CD4-positive, alpha-beta T cell treated with Interleukin-15 for 4 hours (primary cell): Measurements from ENCODE around the gene CCNYL1.

Source experiments
- DNase-seq: peaks from one replicate; pipeline ENCODE4 v3.0.0-alpha.2; 2020; ENCODE audit warnings: low spot score

The CCNYL1 gene

DNA sequence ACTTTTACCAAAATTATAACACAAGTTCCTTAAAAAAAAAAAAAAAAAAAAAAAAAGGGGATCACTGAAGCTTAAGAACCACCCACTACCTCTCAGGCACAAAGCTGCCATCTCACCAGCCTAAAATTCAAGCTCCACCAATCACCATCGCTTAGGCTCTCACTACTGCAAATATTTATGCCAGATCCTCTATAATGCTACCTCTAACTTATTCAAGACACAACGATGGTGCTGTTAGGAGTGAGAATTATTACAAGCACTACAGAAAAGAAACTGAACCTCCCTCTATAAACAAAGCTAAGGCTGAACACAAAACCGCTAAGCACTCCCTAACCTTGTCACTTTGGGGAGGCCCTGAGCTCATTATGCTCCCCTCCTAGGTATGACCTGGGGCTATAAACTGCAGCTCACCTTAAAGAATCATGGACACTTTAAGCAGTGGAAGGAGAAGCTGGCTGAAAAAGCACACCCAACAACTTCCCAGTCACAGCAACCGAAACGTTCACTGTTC, 54.7 kb downstream of the CCNYL1 start:
- DNase-seq: no peak

DNA sequence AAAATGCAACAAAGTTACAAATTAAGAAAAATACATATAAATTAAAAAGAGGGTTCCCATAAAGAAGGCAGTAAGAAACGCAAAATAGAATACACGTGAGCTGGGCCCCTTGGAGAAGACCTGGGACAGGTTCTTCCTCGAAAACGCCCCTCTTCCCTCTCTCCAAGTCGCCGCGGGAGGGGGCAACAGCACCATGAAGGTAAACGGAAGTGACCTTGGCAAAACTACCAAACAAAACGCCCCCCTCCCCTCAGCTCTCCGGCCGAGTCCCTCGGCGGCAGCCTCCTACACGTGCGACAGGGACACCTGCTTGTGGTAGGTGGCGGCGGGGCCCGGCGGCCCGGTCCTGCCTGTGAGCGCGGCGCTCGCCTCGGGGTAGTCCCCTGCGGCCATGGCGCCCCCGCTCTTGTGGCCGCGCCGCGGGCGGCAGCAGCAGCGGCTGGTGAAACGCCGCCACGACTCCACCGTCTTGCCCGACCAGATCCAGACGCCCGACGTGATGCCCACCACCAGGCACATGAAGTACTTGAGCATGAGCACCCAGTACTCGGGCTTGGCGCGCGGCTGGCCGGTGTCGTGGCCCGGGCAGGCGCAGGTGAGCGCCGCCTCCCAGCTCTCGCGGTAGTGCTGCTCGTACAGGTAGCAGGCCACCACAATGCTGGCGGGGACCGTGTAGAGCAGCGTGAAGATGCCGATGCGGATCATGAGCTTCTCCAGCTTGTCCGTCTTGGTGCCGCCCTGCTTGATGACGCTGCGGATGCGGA, 55.4 kb downstream of the CCNYL1 start:
- no peak for DNase-seq

DNA sequence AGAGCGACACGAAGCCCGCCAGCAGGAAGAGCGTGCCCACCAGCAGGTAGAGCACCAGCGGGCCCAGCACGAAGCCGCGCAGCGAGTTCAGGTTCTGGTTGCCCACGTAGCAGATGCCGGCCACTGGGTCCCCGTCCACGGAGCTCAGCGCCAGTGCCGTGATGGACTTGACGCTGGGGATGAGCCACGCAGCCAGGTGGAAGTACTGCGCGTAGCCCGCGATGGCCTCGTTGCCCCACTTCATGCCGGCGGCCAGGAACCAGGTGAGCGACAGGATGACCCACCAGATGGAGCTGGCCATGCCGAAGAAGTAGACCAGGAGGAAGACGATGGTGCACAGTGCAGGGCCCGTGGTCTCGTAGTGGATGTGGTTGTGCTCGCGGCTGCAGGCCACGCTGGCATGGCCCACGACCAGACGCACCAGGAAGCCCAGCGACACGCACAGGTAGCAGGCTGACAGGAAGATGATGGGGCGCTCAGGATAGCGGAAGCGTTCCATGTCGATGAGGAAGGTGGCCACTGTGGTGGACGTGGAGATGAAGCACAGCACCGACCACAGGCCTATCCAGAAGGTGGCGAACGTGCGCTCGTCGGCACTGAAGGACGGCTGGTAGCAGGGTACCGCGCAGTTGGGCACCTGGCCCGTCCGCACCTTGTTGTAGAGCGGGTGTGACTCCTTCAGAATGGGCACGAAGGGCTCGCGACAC, 56.2 kb downstream of the CCNYL1 start:
- DNase-seq: no peak

DNA sequence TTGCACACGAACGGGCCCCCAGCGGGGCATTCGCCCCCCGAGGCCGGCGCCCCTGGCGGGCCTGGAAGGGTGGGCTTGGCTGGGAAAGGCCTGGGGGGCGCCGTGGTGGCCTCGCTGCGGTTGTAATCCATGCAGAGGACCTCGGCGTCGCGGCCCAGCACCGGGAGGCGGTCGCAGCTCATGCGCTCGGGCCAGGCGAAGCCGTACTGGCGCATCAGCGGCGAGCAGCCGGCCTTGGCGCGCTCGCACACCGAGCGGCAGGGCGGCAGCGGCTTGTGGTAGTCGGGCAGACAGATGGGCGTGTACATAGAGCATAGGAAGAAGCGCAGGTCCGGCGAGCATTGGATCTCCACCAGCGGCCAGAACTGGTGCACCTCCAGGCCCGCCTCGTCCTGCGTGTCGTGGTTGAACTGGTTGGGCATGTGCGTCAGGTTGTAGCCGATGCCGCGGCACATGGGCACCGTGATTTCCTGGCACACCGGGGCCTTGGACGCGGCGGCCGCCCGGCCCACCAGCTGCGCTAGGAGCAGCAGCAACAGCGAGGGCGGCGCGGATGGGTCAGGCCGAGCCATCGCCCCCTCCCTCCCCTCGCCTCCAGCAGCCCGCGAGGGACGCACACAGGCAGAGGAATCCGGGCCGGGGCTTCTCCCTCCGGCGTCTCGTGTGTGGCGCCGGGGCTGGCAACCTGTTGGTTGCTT, 56.9 kb downstream of the CCNYL1 start:
- no peak for DNase-seq

DNA sequence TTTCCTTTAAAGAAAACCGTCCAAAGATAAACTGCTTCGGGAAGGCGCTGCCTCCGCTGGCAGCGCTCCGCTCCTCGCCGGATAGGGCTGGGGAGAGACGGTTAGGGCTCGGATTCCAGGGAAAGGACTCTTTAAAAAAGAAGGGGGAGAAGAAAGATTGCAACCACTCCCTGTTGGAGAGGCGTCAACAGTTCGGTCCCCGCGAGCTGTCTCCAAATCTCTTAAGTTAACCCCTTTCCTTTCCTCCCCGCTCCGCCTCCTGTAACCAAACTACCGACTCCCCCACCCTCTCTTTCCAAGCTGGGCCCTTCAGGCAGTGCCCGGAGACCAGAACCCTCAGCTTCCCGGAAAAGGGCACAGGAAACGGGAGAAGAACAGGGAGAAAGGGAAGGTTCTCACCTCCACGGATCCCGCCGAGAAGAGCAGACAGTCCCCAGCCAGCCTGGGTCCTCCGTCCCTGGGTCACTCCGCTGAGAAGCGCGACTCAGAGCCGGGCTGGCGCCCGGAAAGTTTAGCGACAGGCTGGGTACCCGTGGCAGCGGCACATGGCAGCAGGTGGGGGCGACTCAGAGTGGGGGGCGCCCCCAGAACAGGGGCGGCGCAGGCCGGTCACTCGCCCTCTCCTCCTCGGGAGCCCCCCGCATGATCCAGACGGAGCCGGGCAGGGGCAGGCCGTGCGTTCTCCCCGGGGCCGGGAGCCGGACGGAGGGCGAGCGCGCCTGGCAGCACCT, 57.6 kb downstream of the CCNYL1 start:
- DNase-seq: no peak

DNA sequence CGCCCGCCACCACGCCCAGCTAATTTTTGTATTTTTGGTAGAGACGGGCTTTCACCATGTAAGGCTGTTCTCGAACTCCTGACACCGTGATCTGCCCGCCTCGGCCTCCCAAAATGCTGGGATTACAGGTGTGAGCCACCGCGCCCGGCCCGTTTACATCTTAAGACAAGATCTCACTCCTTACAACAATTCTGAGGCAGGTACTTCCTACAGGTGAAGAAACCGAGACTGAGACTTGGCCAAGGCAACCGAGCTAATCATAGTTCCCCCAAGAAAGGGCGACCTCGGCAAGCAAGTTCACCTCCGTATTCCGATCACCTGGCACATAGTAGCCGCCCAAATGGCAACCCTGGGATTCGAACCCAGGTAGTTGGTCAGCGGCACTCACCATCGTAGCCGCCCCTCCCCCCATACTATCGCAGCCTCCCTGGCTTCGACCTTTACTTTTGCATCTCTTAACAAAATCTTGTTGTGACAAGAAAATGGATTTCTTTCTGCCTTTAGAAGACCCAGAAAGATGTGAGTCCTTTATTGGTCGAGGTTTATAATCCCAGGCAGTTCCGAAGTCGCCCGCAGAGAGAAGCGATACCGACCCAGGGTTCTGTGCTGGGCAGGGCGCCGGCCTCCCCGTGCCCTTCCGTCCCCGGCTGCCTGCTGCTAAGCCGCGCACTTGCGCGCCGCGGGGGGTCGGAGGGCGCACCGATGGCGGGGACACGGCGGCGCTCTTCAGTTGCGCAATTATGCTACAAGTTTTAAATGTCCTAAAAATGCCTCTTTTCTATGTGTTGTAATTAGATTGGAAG, 59.4 kb downstream of the CCNYL1 start:
- no peak for DNase-seq

DNA sequence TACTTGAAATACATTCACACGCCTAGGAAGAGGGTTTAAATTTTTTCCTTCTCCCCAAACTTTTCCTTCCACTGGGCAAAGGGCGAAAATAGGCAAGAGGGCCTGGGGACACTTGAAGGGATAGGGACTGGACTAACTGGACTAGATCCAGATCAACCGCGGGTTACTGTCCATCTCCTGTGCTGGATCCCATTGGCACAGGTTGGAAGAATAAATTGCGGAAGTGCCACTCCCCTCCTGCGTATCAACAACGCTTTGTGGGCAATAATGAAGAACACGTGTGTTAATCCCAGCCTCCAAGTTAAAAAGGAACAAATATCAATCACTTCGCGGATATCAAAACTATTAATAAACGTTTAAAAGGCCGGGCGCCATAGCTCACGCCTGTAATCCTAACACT, 60.0 kb downstream of the CCNYL1 start:
- no peak for DNase-seq

DNA sequence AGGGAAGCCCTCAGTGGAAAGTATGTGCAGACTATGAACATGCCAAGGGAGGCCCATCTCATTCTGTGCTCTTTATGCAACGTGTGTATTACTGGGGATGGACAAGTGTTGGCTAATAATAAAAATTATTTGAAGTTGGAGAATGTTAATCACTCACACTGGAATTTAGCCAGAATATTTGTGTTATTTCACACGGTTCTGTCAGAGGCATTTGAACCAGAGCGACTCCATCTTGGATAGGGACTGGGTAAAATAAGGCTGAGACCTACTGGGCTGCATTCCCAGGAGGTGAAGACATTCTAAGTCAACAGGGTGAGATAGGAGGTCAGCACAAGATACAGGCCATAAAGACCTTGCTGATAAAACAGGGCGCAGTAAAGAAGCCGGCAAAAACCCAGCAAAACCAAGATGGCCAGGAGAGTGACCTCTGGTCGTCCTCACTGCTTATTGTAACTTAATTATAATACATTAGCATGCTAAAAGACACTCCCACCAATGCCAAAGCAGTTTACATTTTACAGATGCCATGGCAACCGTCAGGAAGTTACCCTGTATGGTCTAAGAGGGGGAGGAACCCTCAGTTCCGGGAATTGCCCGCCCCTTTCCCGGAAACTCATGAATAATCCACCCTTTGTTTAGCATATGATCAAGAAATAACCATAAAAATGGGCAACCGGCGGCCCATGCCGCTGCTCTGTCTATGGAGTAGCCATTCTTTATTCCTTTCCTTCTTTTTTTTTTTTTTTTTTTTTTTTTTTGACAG, 60.8 kb downstream of the CCNYL1 start:
- peak; percentile 37 for DNase-seq

DNA sequence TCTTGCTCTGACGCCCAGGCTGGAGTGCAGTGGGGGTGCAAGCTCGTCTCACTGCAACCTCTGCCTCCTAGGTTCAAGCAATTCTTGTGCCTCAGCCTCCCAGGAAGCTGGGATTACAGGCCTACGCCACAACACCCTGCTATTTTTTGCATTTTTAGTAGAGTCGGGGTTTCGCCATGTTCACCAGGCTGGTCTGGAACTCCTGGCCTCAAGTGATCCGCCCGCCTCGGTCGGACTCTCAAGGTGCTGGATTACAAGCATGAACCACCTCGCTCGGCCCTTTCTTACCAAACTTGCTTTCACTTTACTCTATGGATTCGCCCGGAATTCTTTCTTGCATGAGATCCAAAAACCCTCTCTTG, 61.4 kb downstream of the CCNYL1 start:
- no peak for DNase-seq

DNA sequence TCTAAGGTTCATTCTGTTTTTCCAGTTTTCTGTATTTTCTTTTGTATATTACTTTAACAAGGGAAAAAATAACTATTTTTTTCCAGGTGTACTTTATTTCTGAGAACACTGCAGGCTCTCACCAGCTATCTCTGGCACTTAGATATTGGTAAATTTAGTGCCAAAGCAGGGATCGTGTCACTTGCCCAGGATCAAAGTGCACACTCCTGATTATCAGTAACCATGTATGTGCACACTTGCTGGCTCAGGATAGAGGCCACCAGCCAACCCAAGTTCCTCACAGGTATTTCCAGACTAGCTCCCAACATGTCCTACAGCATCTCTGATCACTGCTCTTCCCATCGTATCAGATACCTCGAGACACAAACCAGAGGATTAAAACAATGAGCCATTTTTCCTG, 64.0 kb downstream of the CCNYL1 start:
- no peak for DNase-seq

DNA sequence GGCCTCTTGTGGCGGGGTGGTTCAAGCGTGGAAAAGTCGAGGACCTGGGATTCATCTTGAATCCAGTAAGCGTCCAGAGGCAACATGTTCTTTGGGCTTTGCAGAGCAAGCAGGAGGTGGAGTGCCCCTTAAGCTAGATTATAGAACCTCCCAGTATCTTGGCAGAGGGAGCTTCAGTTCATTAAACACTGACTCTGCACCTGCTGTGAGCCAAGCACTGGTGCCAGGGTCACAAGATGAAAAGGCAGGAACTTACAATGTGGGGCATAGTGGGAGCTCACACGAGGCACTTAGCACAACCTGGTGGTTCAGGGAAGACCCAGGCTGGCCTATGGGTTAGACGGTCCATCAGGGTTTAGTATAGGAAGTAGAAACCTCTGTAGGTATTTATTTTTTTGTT, 65.7 kb downstream of the CCNYL1 start:
- no peak for DNase-seq

DNA sequence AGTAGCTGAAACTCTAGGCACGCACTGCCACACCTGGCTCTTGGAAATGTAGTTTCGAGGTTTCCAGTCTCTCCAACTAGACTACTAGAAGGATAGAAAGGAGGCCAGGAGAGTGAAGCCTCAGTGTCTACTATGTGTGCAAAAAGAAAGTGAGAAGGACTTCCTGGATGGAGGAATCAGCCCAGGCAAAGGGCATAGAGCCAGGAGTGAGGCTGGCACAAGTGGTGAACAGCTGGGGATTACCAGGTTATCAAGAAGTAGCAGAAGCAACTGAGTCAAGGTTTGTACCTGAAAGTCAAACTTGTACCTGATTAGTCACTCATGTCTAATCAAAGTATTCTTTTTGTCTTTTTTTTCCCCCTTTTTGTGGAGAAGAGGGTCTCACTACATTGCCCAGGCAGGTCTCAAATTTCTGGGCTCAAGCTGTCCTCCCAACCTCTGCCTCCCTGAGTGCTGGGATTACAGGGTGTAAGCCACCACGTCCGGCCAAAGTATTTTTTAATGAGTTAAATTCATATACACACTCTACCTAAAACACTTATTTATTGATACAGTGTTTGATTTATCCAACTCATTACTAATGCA, 67.0 kb downstream of the CCNYL1 start:
- no peak for DNase-seq

DNA sequence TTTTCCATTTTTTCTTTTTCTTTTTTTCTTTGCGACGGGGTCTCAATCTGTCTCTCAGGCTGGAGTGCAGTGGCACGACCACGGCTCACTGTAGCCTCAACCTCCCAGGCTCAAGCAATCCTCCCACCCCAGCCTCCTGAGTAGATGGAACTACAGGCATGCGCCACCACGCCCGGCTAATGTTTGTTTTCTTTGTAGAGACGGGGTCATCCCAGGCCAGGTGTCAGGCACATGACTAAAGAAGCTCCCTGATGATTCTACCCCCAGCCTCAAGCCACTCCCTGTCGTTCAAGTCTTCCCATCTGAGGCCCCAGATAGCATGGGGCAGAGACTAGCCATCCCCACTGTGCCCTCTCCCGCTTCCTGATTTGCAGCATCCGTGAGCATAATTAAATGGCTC, 68.1 kb downstream of the CCNYL1 start:
- no peak for DNase-seq

DNA sequence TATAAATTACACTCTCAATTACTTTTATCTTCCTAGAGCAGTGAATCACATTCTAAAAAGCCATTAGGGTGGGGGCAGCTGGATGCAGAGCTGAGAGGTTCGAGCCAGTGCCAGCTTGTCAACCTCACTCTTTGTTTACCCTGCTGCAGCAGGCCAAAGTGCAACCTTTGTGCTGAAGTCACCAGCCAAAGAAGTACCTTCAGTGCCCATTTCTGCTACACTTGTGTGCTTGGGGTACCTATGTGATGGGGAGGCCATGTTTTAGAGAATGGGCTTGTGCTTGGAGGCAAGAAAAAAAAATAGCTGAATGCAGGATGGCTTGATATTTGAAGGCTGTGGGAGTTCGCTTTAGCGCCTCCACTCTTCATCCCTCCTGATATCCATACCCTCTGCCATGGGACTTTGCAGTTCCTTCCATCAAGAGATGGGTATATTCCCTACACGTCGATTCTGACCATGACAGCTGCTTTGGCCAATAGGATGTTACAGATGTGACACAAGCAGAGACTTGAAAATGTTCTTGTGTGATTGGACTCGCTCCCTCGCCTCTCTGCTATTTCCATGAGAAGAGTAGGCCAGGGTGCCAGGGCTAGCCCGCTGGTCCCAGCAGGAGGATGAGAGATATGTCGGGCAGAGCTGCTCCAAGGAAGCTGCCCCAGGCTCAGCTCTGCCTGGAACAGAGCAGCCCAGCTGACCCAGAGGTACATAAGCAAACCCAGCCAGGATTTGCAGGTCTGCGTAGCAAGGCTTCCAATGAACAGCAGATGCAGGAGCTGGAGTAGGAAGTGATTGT, 71.0 kb downstream of the CCNYL1 start:
- no peak for DNase-seq

DNA sequence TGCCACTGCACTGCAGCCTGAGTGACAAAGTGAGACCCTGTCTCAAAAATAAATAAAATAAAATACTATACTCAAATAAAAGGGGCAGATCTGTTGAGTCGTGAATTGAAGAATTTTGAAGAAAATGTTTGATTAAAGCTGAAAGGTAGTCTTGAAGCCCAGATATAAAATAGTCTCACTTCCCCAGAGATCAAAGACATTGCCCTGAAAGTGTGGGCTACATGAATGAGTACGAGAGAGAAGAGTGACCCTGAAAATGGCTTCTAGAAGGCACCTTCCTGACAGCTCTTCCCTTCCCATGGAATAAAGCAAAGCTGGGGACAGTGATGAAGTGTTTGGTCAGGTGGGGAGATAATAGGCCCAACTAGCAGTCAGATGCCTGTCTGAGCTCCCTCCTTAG, 72.1 kb downstream of the CCNYL1 start:
- DNase-seq: no peak

DNA sequence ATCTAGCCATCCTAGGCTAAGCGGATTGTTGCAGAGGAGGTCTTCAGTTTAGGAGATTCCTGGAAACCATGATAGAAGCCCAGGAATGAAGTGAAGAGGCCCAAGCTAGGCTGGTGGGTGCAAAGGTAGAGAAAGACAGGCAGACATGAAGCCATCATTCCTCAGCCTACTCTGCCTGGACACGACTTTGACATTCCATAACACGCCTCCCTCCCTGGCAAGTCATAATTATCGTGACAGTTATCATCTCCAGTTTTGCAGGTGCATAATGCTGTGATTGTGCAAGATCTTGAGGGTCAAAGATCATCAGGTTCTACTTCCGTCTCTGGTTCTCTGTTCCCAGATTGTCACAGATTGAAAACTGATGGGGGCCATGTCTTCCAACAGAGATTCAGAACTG, 73.5 kb downstream of the CCNYL1 start:
- DNase-seq: no peak

DNA sequence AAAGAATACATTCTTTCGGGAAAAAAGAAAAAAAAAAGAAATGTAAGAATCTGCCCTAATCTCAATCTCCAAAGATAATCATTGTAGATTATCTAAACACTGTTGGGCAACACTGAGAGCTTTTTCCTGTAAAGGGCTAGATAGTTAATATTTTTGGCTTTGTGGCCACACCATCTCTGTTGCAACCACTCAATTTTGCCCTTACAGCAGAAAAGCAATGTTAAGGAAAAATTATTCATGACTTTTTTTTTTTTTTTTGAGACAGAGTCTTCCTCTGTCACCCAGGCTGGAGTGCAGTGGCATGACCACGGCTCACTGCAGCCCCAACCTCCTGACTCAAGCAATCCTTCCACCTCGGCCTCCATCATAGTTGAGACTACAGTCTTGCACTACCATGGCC, 75.6 kb downstream of the CCNYL1 start:
- no peak for DNase-seq

DNA sequence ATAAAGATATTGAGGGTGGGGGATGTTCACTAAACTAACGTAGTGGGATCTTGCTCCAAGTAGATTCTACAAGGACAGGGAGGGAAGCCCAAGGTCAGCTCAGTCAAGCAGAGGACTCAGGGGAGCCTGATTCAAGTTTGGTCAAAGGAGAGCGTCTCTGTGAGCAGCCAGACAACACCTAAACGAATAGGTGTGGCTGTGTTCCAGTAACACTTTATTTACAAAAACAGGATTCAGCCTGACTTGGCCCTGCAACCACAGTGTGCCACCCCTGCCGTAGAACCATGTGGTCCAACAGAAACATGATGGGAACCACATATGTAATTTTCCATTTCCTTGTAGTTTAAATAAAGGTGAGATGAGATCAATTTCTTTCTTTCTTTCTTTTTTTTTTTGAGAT, 76.4 kb downstream of the CCNYL1 start:
- DNase-seq: no peak

DNA sequence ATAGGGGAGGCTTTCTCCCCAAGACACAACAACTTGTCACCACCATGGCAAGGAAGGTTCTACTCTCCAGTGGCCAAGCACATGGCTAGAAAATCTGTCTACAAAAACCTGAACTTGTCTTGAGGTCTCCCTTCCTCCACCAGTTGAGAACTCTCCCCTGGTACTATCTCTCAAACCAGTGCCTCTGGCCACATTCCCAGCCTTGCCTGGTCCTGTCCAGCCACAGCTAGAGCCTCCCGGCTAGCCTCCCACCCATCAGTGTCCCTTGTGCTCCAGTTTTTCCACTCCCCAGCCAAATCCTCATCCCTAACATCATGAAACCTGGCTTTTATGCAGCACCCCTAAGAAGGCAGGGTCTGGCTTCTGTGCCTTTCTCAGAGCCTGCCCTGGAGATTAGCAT, 79.5 kb downstream of the CCNYL1 start:
- DNase-seq: no peak
